H1 (cell line): ENCODE measurements around the gene GALNT17. TPM values are rescaled to one million over a fixed set of nuclear protein-coding genes. Genes with fewer than 3 reads are reported as not detected.

ENCODE experiments used
- CTCF ChIA-PET: fragments of 300-600 bp; sonication (Branson Sonifier 250); formaldehyde crosslinking; loops from one replicate; lab custom pipeline; 2021; ENCODE audit not compliant: partially characterized antibody; lab: Charles Lee
- POLR2A ChIA-PET: fragments of 300-600 bp; sonication (Branson Sonifier 250); formaldehyde crosslinking; loops from one replicate; lab custom pipeline; 2021; ENCODE audit warnings: inconsistent platforms; ENCODE audit not compliant: partially characterized antibody; lab: Charles Lee
- DNase-seq, 2 experiments: peaks; one replicate each; pipeline versions ENCODE4 v3.0.0 to v3.0.0-alpha.2; 2010 to 2022; ENCODE audit warnings: low spot score in 2 of 2, low read depth in 1 of 2, mixed read lengths in 1 of 2
- FAIRE-seq: peaks from 2 replicates; lab custom pipeline; 2011; peaks lifted over from hg19 to GRCh38; lab: Jason Lieb, UNC
- H2AFZ ChIP-seq: 2 replicates; pipeline ENCODE4 v1.8.1; 2012; ENCODE audit warnings: low read length, inconsistent platforms
- H2AK5ac ChIP-seq: 2 replicates; pipeline ENCODE4 v1.6.1; 2013; ENCODE audit warnings: low read depth, low read length
- H2BK120ac ChIP-seq: replicated peaks from 2 replicates; pipeline ENCODE3; 2013; ENCODE audit warnings: low read depth, low read length, inconsistent platforms
- H2BK12ac ChIP-seq: 2 replicates; pipeline ENCODE4 v1.6.1; 2013; ENCODE audit warnings: low read depth, low read length
- H2BK15ac ChIP-seq: 2 replicates; pipeline ENCODE4 v1.6.1; 2013; ENCODE audit warnings: low read length
- H2BK20ac ChIP-seq: 2 replicates; pipeline ENCODE4 v1.6.1; 2013; ENCODE audit warnings: low read length
- H2BK5ac ChIP-seq: 2 replicates; pipeline ENCODE4 v1.6.1; 2013; ENCODE audit warnings: low read depth, low read length
- H3K14ac ChIP-seq: 2 replicates; pipeline ENCODE4 v1.6.1; 2013; ENCODE audit warnings: inconsistent platforms; ENCODE audit not compliant: insufficient read length
- H3K18ac ChIP-seq: 2 replicates; pipeline ENCODE4 v1.6.1; 2013; ENCODE audit warnings: low read length; ENCODE audit errors: extremely low read depth
- H3K23ac ChIP-seq: 2 replicates; pipeline ENCODE4 v1.6.1; 2013; ENCODE audit warnings: inconsistent platforms; ENCODE audit not compliant: insufficient read length
- H3K23me2 ChIP-seq: 2 replicates; pipeline ENCODE4 v1.6.1; 2013; ENCODE audit warnings: low read depth, low read length
- H3K27ac ChIP-seq: 2 replicates; pipeline ENCODE4 v1.6.1; 2011; ENCODE audit warnings: low read depth, low read length, inconsistent platforms
- H3K27me3 ChIP-seq, 4 experiments: replicated peaks in 1 of 4; 1 replicate in 1 of 4; 2 replicates in 3 of 4; pipeline versions ENCODE4 v1.6.1 to v1.8.1; 2011 to 2013; ENCODE audit warnings: low read length in 3 of 4, mild to moderate bottlenecking in 3 of 4, inconsistent platforms in 2 of 4, mixed read lengths in 2 of 4, moderate library complexity in 1 of 4; ENCODE audit not compliant: control insufficient read depth in 3 of 4, insufficient read depth in 3 of 4; ENCODE audit errors: extremely low read depth in 1 of 4
- H3K36me3 ChIP-seq, 4 experiments: 2 replicates each; pipeline versions ENCODE4 v1.6.1 to v1.8.1; 2011 to 2013; ENCODE audit warnings: mild to moderate bottlenecking in 4 of 4, low read length in 3 of 4, moderate library complexity in 2 of 4, control low read depth in 1 of 4, inconsistent platforms in 1 of 4; ENCODE audit not compliant: insufficient read depth in 4 of 4, control insufficient read depth in 2 of 4
- H3K4ac ChIP-seq: replicated peaks from 2 replicates; pipeline ENCODE3; 2013; ENCODE audit warnings: low read length, low read depth, mixed read lengths, inconsistent platforms; ENCODE audit not compliant: insufficient read length
- H3K4me1 ChIP-seq, 4 experiments: replicated peaks in 1 of 4; 1 replicate in 1 of 4; 2 replicates in 3 of 4; pipeline versions ENCODE4 v1.6.1 to v1.8.1; 2011 to 2013; ENCODE audit warnings: low read length in 3 of 4, inconsistent platforms in 2 of 4, mixed read lengths in 1 of 4; ENCODE audit not compliant: insufficient read depth in 4 of 4, control insufficient read depth in 3 of 4
- H3K4me2 ChIP-seq, 2 experiments: 2 replicates each; pipeline versions ENCODE4 v1.6.1 to v1.8.1; 2011 to 2013; ENCODE audit warnings: low read depth in 2 of 2, low read length in 2 of 2, control low read depth in 1 of 2, inconsistent platforms in 1 of 2, mild to moderate bottlenecking in 1 of 2; ENCODE audit not compliant: insufficient read depth in 1 of 2
- H3K4me3 ChIP-seq, 4 experiments: fragments of 200-600, 300-600 bp in 1 of 4; sonication (generic), shearing (Covaris generic), sonication (Bioruptor Twin) in 1 of 4; 2 replicates each; pipeline versions ENCODE4 v1.5.1 to v1.8.1; 2011 to 2016; ENCODE audit warnings: low read length in 4 of 4, low read depth in 3 of 4, control low read depth in 2 of 4, inconsistent platforms in 2 of 4, mild to moderate bottlenecking in 2 of 4, mixed read lengths in 1 of 4, moderate library complexity in 1 of 4; ENCODE audit not compliant: insufficient read depth in 2 of 4; ENCODE audit errors: extremely low read depth in 1 of 4
- H3K56ac ChIP-seq: replicated peaks from 2 replicates; pipeline ENCODE3; 2013; ENCODE audit warnings: low read depth, mild to moderate bottlenecking, mixed read lengths, low read length, inconsistent platforms; ENCODE audit not compliant: insufficient read length
- H3K79me1 ChIP-seq: 2 replicates; pipeline ENCODE4 v1.6.1; 2013; ENCODE audit warnings: low read depth, low read length, control low read depth
- H3K79me2 ChIP-seq, 2 experiments: 2 replicates each; pipeline versions ENCODE4 v1.6.1 to v1.8.1; 2012 to 2013; ENCODE audit warnings: low read length in 2 of 2, mild to moderate bottlenecking in 2 of 2, inconsistent platforms in 1 of 2; ENCODE audit not compliant: insufficient read depth in 2 of 2, control insufficient read depth in 1 of 2
- H3K9ac ChIP-seq, 4 experiments: replicated peaks in 1 of 4; 1 replicate in 1 of 4; 2 replicates in 3 of 4; pipeline versions ENCODE4 v1.6.1 to v1.8.1; 2011 to 2013; ENCODE audit warnings: low read depth in 3 of 4, low read length in 3 of 4, control low read depth in 2 of 4, mild to moderate bottlenecking in 2 of 4, moderate library complexity in 2 of 4, inconsistent platforms in 1 of 4; ENCODE audit errors: extremely low read depth in 1 of 4
- H3K9me3 ChIP-seq, 2 experiments: 2 replicates each; pipeline versions ENCODE4 v1.6.1 to v1.8.1; 2012 to 2013; ENCODE audit warnings: mild to moderate bottlenecking in 2 of 2, moderate library complexity in 2 of 2, control low read depth in 1 of 2, inconsistent platforms in 1 of 2, low read depth in 1 of 2, low read length in 1 of 2, mixed read lengths in 1 of 2; ENCODE audit not compliant: insufficient read depth in 2 of 2
- H4K20me1 ChIP-seq, 2 experiments: replicated peaks in 1 of 2; 2 replicates each; pipeline versions ENCODE3 to v1.8.1; 2011 to 2013; ENCODE audit warnings: inconsistent platforms in 2 of 2, low read length in 2 of 2, mild to moderate bottlenecking in 1 of 2; ENCODE audit not compliant: insufficient read depth in 2 of 2, control insufficient read depth in 1 of 2
- H4K5ac ChIP-seq: 2 replicates; pipeline ENCODE4 v1.6.1; 2013; ENCODE audit warnings: low read length, low read depth, mixed read lengths, inconsistent platforms; ENCODE audit not compliant: insufficient read length
- H4K8ac ChIP-seq: 2 replicates; pipeline ENCODE4 v1.8.0; 2013; ENCODE audit warnings: mild to moderate bottlenecking, moderate library complexity, low read length, inconsistent platforms; ENCODE audit not compliant: insufficient read depth; ENCODE audit errors: extremely low read depth
- H4K91ac ChIP-seq: replicated peaks from 2 replicates; pipeline ENCODE3; 2013; ENCODE audit warnings: low read length, mixed read lengths, inconsistent platforms; ENCODE audit not compliant: insufficient read length
- CBX5 ChIP-seq: fragments of 300-800, 300-1000 bp; sonication (generic); IDR thresholded peaks from 2 replicates; pipeline ENCODE4 v1.7.1; 2016; ENCODE audit warnings: antibody characterized with exemption, low read length, low read depth
- KDM1A ChIP-seq: fragments of 200-600, 300-600 bp; sonication (generic); IDR thresholded peaks from 2 replicates; pipeline ENCODE4 v1.7.1; 2016; ENCODE audit warnings: mild to moderate bottlenecking, low read length, borderline replicate concordance
- RBBP5 ChIP-seq: IDR thresholded peaks from 2 replicates; pipeline ENCODE4 v1.7.1; 2012; ENCODE audit warnings: low read depth, mild to moderate bottlenecking, inconsistent platforms, low read length, moderate library complexity, borderline replicate concordance
- RNF2 ChIP-seq: fragments of 200-900, 300-1000 bp; sonication (generic); IDR thresholded peaks from 2 replicates; pipeline ENCODE4 v1.7.1; 2016; ENCODE audit warnings: borderline replicate concordance, low read depth, mild to moderate bottlenecking, antibody characterized with exemption, low read length; ENCODE audit not compliant: poor library complexity, severe bottlenecking; ENCODE audit errors: missing control alignments
- SIN3A ChIP-seq, 2 experiments: IDR thresholded peaks in 1 of 2; conservative IDR thresholded peaks in 1 of 2; 2 replicates each; pipeline ENCODE4 v1.6.1; 2011 to 2012; ENCODE audit warnings: low read length in 2 of 2, improper control_type of control experiment in 1 of 2, low read depth in 1 of 2, mild to moderate bottlenecking in 1 of 2
- TEAD4 ChIP-seq: IDR thresholded peaks from 2 replicates; pipeline ENCODE4 v1.6.1; 2012; ENCODE audit warnings: low read depth, low read length, inconsistent platforms, mixed read lengths
- YY1 ChIP-seq: IDR thresholded peaks from 2 replicates; pipeline ENCODE4 v1.6.1; 2011; ENCODE audit warnings: low read depth, mild to moderate bottlenecking, low read length
- polyA plus RNA-seq, 7 experiments: library from polyadenylated mRNA; depleted of rRNA in 3 of 7; stranded (reverse) in 5 of 7; unstranded in 2 of 7; fragments of >200 nt in 5 of 7; fragments of 200-250 nt in 2 of 7; gene quantifications; 1 replicate in 5 of 7; 2 replicates in 1 of 7; 4 replicates in 1 of 7; pipeline versions ENCODE4 v1.2.1 to v1.2.3, GENCODE V29; 2011 to 2013; ENCODE audit warnings: missing spikeins in 2 of 7, mixed read lengths in 2 of 7
- total RNA-seq: library from RNA; stranded (reverse); fragmentation: NEBNext Ultra II Directional; extraction: Animal tissue kit (Norgen Biotek cat#: 25700); gene quantifications from 2 replicates; pipeline ENCODE4 v1.2.1, GENCODE V29; 2021
- TF ChIP-seq, protein P1 (sequence below), 3 experiments: IDR thresholded peaks; 1 replicate in 2 of 3; 2 replicates in 1 of 3; pipeline versions ENCODE4 v1.5.1 to v1.6.1; 2011; ENCODE audit warnings: low read length in 3 of 3, mild to moderate bottlenecking in 3 of 3, inconsistent platforms in 2 of 3, low read depth in 1 of 3, moderate library complexity in 1 of 3; ENCODE audit not compliant: insufficient read depth in 1 of 3; ENCODE audit errors: control extremely low read depth in 1 of 3

GALNT17 gene
- total and polyA plus RNA-seq, 2 of the 8 experiments (the other 6 are each of a cell fraction or from before 2014, with no cell fraction given), result 37.7 to 47.0 TPM

GRCh38 chr7:71594736-71595135 lies 462.8 kb downstream of the GALNT17 start:
- no peak overlapping the region for H3K23ac ChIP-seq
- H3K23me2 ChIP-seq, result no peaks in the 10 kb centered on the region
- no peak overlapping the region for H2BK12ac ChIP-seq
- no peak overlapping the region for H3K4me2 ChIP-seq
- no peaks in the 10 kb centered on the region for H3K79me2 ChIP-seq
- no peak overlapping the region for H3K56ac ChIP-seq
- H2BK5ac ChIP-seq, result no peak overlapping the region
- TF ChIP-seq YY1 (no peak), KDM1A (no peak), CBX5 (no peak), RBBP5 (no peak), RNF2 (no peak), SIN3A (conservative IDR thresholded peaks at IDR 0.05 in 1 of 2, IDR thresholded peaks at IDR 0.05 in 1 of 2; ENCODE audit: low read depth in 1 of 2, low read length in 2 of 2) (no peak), TEAD4 (no peak)
- TF ChIP-seq, protein P1, sequence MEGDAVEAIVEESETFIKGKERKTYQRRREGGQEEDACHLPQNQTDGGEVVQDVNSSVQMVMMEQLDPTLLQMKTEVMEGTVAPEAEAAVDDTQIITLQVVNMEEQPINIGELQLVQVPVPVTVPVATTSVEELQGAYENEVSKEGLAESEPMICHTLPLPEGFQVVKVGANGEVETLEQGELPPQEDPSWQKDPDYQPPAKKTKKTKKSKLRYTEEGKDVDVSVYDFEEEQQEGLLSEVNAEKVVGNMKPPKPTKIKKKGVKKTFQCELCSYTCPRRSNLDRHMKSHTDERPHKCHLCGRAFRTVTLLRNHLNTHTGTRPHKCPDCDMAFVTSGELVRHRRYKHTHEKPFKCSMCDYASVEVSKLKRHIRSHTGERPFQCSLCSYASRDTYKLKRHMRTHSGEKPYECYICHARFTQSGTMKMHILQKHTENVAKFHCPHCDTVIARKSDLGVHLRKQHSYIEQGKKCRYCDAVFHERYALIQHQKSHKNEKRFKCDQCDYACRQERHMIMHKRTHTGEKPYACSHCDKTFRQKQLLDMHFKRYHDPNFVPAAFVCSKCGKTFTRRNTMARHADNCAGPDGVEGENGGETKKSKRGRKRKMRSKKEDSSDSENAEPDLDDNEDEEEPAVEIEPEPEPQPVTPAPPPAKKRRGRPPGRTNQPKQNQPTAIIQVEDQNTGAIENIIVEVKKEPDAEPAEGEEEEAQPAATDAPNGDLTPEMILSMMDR (IDR thresholded peaks at IDR 0.05; ENCODE audit: control extremely low read depth in 1 of 3, insufficient read depth in 1 of 3, low read depth in 1 of 3, low read length in 3 of 3), result no peak
- POLR2A ChIA-PET, result no interaction called here
- H4K8ac ChIP-seq, result no peak overlapping the region
- H3K27me3 ChIP-seq, result no peaks in the 10 kb centered on the region
- no peaks in the 10 kb centered on the region for H3K79me1 ChIP-seq
- no peak overlapping the region for H2BK20ac ChIP-seq
- no peak overlapping the region for H2BK15ac ChIP-seq
- no peak overlapping the region for H3K9ac ChIP-seq
- H3K9me3 ChIP-seq, result no peaks in the 10 kb centered on the region
- CTCF ChIA-PET, result interaction anchor here (1.6 kb wide), 1 partner anchor 61 kb away, joined by 3 read pairs; no protein-coding TSS in a partner anchor
- H4K91ac ChIP-seq, result no peak overlapping the region
- H3K36me3 ChIP-seq, result no peaks in the 10 kb centered on the region; a peak in 1 of 8 replicates
- no peak overlapping the region for H4K5ac ChIP-seq
- no peaks in the 10 kb centered on the region for H3K4me1 ChIP-seq
- H3K27ac ChIP-seq, result no peak overlapping the region
- H3K4me3 ChIP-seq, result no peak overlapping the region
- H2BK120ac ChIP-seq, result no peak overlapping the region
- H2AFZ ChIP-seq, result no peak overlapping the region
- H3K4ac ChIP-seq, result no peak overlapping the region
- no peak overlapping the region for H2AK5ac ChIP-seq
- FAIRE-seq (no peak), DNase-seq (no peak)
- no peaks in the 10 kb centered on the region for H4K20me1 ChIP-seq
- H3K18ac ChIP-seq, result no peak overlapping the region
- H3K14ac ChIP-seq, result no peak overlapping the region
